SU-DHL-6 (cell line): ENCODE results near the gene PHYHIPL.

ENCODE experiments used
- CTCF ChIP-seq: fragments of 200-600 bp; sonication (generic); IDR thresholded peaks from one replicate; pipeline ENCODE4 v1.5.1; 2017; ENCODE audit warnings: antibody characterized with exemption, mild to moderate bottlenecking, low read length, moderate library complexity; ENCODE audit not compliant: insufficient read depth, poor library complexity, severe bottlenecking
- EZH2phosphoT487 ChIP-seq: fragments of 200-600 bp; sonication (generic), shearing (Covaris generic); conservative IDR thresholded peaks from 2 replicates; pipeline ENCODE4 v1.6.1; 2018; ENCODE audit warnings: mild to moderate bottlenecking, antibody characterized with exemption, low read length, moderate library complexity, mixed read lengths

- TF ChIP-seq CTCF (no peak), EZH2phosphoT487 (no peak)
These were observed 2.6 kb downstream of the PHYHIPL start for GRCh38 chr10:59179068-59179467.
